ENCODE measurements around the gene P2RX6.
"Not testable (repeated sequence)": the region's sequence is repeated elsewhere in the genome, so short reads cannot be mapped to it uniquely, and the experiment has no call there.

Gene P2RX6

DNA sequence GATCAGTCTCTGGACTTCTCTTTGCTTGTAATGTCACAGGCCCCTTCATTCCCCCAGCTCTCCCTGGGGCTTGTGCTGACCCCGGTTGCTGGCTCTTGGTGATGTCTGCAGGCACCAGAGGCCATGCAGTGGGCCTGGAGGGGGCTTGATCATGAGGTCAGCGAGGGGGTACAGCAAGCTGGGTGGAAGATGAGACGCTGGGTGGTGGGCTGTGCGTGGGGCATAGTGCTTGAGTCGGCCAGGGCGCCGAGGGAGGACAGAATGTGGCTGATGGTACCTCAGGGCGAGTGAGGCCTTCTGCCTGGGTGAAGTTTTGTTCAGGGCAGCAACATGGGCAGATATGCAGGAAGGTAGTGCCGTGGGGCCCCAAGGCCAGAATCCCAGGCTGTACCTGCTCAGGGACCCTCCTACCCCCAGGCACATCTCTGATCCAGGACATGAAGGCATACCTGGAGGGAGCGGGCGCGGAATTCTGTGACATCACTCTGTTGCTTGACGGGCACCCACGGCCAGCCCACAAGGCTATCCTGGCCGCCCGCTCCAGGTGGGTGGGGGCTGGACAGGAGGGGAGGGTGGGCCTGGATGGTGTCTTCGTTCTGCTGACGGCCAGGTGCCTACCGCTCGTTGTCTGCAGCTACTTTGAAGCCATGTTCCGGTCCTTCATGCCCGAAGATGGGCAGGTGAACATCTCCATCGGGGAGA, 19.5 kb upstream of the P2RX6 start:
- DNase-seq = no peak

DNA sequence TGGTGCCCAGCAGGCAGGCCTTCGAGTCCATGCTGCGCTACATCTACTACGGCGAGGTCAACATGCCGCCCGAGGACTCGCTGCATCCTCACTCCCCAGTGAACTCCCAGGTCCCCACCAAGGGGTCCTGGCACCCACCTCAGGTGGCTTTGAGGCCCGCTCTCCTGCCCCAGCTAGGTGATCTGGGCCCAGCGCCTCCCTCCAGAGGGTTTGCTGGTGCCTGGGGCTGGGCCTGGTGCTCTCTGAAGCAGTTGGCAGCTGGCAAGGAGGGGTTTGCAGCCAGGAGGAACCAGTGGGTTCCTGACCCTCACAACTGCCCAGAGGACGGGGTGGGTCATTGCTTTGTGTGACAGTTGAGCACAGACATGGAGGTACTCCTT, 18.9 kb upstream of the P2RX6 start:
- DNase-seq = no peak

DNA sequence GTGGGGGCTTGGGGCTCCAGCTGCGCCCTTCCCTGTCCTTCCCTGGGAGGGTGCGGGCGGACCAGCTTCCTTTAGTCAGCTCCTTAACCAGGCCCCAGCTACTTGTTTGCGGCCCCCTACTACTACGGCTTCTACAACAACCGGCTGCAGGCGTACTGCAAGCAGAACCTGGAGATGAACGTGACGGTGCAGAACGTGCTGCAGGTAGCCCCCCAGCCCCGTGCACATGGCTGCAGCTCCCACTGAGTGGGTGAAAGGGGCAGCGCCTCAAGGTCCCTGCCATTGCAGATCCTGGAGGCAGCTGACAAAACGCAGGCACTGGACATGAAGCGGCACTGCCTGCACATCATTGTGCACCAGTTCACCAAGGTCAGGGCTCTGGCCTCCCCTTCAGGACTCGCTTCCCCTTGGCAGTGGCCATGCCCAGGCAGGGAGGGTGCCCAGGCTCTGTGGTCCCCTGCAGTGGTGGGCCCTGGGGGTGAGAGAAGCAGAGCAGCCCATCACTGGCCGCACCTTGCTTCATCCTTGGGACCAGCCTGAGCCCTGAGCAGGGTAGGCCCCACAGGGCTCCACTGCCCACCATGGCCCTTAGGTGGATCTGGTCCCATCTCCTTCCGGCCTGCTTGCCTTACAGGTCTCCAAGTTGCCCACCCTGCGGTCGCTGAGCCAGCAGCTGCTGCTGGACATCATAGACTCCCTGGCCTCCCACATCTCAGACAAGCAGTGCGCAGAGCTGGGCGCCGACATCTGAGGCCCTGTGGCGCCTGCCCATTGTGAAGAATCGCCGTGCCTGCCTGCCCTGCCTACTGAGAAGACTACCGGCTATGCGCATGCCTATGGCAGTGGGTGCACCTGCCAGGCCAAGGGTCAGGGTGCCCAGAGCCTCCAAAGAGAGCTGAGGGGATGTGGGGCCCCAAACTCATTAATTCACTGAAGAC, 18.1 kb upstream of the P2RX6 start:
- no peak for DNase-seq

DNA sequence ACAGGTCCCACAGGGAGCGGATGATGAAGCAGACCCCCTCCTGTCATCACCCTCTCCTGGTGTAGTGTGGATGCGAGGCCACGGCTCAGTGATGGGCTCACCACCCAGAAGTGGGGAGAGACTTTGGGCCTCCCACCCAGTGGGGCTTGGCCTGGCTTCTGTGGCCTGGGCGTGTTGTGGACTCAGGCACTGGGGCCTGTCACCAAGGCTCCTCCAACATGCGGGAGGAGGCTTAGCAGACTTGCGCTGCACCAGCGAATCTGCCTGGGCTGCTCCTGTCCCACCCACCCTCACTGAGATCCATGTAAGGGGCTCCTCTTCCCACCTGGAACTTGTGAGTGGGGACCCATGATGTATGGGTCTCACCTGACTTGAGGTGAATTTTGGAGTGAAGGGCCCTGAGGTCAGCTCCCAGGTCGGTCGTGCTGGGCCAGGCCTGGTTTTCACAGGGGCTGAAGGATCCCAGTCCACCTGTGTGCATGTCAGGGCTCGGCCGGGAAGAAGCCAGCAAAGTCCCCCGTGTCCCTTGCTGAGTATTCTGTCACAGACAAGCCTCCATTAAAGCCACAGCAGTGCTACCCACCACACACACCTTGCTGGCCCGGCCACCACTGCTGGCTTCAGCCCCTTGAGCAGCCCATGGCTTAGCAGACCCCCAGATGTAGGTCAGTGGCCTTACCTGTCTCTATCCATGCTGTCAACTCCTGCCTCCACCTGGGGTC, 17.3 kb upstream of the P2RX6 start:
- DNase-seq = no peak

DNA sequence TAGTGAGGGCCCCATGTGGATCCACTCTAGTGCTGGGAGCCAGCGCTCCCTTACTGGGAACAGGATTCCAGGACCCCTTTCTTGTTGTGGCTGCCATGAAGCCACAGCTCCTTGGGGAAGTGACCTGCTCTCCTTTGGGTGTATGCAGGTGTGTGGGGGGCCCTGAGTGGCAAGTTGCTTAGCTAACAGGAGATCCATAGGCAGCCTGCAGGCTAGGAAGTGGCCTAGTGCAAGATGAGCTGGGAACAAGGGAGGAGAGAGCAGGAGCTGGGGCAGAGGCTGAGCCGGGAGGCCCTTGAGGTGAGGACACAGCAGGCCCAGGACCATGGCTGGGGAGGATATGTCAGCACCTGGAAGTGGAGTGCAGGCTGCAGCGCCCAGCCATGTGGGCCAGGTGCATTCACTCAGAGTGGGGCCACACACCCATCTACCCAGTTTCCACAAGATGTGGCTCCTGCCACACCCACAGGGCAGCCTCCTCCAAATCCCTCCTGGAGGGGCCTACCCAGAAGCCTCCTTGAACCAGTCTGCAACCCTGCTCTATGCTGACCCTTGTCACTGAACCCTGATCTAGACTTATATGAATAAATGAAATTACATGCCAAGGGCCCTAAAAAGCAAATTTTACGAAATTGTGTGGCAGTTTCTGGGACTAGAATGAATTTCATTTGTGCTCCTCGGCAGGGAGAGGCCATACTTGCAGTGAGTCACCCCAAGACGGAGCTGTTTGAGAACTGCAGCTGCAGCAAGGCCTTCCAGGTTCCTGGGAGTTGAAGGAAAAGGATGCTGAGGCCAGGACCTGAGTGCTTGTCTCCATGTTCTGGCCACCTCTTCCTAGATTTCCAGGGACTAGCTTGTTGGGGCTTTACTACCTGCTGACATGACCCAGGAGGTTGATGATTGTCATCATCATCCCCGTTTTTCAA, 16.3 kb upstream of the P2RX6 start:
- DNase-seq = no peak

DNA sequence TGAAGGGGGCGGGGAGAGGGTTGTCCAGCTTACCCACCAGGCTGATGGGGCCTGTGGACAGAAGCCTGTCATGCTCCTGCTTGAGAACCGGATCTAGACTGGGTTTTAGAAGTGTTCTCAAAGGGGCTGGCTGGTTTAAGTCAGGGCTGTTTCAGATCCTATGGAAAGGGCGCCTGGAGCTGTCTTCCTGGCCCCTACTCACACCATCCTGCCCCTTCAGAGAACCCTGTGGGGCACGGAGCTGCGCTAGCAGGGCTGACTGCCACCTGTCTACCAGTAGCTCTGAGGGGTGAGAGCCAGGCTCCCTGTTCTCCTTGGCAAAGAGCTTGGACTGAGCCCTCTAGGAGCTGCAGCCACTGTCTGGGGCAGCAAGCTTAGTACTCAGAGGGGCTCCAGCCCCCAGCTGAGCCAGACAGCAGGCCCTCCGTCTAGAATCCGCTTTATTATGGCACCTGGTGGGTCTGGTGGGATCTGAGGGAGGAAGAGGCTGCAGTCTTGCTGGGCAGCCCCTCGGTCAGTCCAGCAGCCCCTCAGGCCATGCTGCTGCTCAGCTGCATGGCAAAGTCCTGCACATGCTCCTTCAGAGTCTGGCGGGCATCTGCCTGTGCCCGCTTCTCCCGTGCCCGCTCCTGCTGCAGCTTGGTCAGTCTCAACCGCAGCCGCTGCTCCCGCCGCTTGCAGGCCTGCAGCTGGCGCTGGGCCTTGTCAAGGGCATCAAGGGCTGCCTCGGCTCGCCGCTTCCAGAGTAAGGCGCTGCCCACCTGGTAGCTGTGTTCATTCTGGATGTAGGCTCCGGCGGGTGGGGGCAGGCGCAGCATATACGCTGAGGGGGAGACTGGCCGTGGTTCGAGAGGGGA, 15.4 kb upstream of the P2RX6 start:
- no peak for DNase-seq

DNA sequence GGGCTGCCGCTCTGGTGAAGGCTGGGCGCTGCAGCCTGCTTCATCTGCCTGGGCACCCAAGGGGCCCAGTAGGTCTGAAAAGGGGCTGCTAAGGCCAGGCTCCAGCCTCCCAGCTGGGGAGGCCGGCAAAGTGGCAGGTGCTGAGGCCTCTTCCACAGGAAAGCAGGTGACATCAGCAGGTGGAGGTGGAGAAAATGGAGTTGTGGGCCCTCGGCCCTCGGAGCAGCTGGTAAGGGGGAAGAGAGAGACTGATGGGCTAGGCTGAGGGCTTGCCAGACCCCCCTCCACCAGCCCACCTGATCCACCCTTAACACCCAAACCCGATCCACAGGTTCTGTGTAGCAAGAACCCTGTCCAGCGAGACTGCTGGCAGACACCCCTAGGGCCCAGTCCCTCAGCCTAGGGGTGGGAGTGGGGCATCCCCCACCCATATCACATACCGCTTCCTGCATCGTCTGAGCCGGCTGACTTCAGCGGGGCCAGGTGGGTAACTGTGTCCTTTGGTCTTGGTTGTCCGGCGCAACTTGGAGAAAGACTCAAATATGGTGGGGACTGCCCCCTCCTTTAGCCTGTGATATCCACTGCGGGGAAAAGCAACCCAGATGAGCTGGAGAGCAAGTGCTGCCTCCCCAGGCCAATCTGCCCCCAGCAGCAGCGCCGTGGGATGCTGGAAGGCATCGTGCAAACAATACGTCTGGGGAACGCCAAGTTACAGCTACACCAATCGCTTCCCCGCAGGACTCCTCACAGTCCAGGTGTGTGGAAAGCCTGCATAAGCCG, 14.6 kb upstream of the P2RX6 start:
- DNase-seq = no peak

DNA sequence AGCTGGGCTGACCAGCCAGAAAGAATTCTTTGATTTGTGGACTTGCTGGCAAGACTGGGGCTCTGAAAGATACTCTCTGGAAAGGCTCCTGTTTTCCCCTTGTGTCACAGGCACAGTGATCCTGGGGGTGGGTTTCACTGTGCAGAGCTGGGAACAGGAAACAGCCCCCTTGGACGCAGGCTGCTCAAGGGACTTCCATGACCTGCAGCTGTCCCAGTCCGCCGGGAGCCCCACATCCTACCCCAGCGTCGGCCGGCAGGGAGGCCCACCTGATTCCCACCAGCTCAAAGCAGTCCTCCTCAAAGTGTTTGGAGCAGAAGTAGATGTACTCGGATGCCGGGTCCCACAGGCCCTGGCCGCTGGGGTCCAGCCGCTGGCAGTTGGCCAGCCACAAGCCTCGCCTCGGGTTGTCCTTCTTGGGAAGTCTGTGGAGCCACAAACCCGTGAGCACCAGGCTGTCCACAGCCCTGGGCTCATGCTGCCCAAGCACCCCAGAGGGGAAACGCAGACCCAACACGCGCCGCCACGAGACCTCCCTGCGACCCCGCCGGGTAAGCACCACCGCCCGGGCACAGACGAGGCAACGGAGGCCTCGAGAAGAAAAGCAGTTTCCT, 13.9 kb upstream of the P2RX6 start:
- no peak for DNase-seq

DNA sequence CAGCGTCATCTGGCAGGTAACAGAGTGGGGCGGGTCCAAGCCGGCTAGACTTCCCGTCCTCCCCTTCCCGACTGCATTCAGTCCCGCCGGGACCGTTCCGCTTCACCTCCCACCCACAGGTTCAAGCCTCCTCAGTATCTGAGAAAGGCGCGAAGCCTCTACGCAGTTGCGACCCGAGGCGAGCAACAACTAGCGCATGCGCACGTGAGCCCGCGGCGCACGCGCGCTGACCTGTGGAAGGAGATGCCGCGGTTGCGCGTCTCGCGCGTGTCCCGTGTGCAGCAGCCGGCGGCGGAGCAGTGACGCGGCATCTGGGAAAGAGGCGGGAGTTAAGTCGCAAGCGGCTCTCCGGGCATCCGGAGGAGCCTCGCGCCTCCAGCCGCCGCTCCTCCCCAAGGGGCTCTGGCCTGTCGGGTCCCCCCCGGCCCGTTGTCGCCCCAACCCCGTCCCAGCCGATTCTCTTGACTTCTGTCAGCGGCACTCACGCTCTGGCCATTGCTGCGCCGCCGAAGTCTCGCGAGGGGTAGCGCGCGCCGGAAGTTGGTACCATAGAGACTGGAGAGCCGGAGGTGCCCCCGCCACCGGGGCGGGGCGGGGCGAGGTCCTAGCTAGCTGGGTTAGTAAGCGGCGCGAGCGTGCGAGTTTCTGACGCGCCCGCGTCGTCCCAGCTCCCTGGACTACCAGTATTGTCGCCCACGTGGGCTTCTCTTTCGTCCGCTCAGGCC, 13.2 kb upstream of the P2RX6 start, which contains the start of gene THAP7:
TSS of gene THAP7 (minus strand) at position 518 of the 725 bp plus-strand sequence. CDS start at position 311, 207 bp downstream.
- DNase-seq = peak; percentile 87 to 96

DNA sequence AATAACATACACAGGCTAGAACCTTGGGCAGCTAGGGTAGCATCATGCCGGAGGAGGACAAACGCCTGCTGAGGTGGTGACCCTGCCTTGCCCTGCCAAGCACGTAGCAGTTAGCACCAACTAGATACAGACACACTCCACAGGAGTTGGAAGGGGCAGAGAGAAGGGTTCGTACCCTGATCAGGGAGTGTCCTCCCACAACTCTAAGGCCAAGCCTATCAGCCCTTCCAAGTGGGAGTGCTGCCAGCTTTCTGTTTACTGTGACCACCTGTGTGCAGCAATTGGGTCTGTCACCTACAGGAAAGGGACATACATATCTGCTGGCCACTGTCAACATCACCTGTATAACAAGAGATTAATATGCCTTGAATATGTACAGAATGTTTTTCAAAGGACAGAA, 11.2 kb upstream of the P2RX6 start:
- no peak for DNase-seq

DNA sequence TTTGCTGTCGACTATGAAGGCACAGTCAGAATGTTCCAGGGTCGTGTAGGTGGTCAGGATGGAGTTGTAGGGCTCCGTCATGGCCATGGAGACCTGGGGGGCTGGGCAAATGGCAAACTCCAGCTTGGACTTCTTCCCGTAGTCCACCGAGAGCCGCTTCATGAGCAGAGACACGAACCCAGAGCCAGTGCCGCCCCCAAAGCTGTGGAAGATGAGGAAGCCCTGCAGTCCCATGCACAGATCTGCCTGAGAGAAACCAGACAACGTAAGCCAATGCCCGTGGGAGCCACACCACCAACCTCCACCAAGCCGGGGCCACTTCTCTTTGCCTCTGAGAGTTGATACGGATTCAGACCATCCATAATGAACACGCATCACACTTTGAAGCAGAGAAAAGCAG, 5.8 kb upstream of the P2RX6 start:
- DNase-seq = not testable (repeated sequence)

DNA sequence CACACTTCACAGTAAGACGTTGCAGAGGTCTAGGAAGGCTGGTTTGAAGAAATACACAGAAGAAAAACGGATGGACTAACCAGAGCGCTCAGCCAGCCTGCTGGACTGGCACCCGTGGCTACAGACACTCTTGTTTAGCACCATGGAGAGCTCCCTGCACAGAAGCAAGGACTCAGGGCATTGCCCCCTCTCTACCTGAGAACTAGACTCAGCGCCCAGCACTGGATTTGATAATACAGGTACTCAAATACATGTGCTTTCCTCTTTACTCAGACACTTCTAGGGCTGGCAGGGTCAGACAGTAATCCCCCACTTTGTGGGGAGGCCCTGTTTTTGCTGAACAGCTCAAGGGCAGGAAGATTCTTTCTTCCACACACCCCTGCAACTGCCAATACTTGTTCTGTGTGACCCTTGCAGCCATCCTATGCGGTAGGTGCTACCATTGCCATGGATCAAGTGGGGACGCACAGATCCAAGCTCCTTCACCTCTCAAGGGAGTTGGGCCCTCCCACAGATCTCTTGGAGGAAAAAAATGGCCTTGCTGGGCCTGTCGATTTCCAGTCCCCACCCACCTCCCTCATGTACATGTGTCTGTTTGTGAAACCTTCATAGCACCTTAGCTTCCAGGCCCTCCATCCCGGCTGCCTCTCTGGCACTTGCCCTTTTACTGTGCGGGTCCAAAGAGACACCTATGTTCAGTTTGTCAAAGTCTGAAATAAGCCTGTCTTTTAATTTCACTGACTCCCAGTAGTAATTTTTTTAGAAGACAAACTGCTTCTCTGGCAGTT, 5.1 kb upstream of the P2RX6 start:
- no peak for DNase-seq

DNA sequence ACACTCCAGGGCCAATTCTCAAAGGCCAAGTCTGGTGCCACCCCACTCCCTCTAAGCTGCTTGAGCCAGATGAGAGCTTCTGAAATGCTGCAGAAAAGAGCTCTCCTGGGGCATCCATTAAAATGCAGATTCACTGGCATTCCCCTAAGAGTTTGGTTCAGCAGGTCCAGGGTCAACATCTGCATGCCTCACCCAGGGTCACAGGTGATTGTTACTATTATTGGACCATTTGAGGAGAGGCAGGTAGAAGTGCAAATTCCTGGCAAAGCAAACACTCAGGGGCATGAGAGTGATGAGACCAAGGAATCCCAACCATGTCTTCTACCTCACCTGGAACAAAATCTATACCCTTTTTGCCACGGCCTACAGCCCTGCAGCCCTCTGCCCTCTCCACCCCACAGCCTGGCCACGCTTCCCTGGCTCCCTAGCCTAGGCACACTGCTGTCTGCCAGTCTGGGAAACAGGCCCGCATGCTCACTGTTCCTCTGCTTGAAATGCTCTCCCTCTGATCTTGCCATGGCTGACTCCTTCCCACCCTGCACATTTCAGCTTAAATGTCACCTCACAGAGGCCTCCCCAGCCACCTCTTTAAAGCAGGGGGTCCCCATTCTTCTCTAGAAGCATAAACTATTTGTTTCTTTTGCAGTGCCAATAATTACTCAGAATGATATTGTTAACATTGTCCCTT, 4.4 kb upstream of the P2RX6 start:
- no peak for DNase-seq

DNA sequence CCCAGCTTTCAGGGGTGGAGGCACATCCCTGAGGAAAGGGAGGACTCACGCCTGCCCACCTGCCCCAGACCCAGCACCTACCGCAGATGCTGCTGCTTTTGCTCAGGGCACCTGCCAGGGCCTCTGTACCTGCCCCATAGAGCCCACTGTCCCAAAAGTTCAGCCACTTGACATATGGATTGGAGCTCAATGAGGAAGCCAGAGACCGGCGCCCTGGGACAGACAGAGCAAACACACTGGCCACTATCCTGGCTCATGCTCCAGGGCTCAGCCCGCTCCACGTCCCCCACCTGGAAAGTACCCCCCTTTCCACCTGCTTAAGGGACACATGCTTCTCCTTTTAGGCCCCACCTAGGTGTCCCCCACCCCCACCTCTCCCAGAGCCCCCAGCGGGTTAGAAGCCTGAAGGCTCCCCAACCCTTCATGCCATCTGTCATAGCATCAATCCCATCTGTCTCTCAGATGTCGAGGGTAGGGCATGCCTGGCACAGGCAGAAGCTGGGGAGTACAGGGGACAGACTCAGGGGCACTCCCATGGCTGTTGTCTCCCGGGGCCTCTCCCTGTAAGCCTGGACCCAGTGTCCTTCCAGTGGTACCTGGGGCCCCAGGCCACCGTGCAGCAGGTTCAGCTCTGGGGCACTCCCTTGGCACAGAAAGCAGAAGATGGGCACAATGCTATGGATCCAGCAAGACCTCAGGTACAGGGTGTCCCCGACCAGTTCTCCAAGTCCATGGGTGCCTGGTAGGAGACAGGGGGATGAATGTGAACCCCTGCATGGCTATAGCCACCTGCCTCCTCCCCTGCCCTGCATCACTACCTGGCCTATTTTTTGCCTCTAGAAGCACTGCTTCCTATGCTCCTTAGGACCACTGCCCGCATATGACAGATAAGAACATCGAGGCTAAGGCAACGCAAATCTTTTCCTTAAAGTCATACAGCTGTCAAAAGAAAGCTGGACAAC, 2.2 kb upstream of the P2RX6 start:
- DNase-seq = no peak

DNA sequence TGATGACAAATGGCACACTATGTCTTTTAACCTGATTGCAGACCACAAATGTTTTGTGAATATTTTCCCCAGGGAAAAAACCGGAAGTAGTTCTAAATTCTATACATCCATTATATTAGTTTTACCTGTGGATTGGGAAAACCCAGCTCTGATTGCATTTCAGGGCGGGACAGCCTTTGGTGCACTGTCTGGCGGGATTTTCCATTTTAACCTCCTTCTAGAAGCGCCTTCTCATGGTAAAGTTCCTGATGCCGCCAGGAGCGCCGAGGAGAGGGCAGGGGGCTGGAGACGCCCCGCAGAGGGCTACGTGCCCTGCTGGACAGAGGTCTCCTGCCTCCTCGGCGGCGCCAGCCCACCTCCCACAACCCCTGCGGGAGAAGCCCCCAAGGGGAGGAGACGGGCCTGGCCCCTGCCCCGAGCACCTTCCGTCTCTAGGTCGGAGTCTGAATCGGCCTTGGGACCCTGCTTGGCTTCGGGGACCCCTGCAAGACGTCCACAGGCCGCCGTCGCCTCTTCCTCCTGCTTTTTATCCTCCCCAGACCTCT, 1.2 kb upstream of the P2RX6 start:
- DNase-seq = no peak

DNA sequence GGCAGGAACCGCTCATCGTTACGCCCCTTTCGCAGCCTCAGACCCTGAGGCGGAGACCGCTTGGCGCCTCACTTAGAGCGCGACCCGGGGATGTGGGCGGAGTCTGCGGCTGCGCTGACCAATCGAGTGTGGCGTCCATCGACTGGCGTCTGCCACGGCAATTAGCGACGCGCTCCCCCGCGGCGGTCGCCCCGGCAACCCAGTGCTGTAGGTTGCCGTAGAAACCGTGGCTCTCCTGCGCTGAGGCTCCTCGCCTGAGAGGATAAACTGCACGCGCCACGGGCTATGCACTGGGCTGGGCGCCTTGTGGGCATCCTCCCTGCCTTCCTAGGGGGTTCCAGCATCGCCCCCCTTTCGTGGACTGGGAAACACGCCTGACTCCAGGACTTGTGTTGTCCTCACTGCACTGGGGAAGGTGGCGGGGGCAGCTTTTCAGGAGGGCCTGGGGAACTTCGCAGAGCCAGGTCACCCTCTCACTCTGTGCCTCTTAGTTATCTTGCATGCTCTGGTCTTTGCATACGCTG, 701 bp upstream of the P2RX6 start:
- peak; percentile 92 to 97 for DNase-seq

Measured in NCI-H1930 (cell line).